CD4-positive, alpha-beta T cell treated with Interleukin-6 at 100 ng/mL for 8 hours (primary cell): ENCODE results near the gene CYP4A11.
"Not testable (repeated sequence)": the region's sequence is repeated elsewhere in the genome, so short reads cannot be mapped to it uniquely, and the experiment has no call there.

Source experiments
- DNase-seq: peaks from one replicate; pipeline ENCODE4 v3.0.0-alpha.2; 2020; ENCODE audit warnings: mixed read lengths, low spot score

The CYP4A11 gene

GRCh38 chr1:46927249-46927835, 13.9 kb downstream of the CYP4A11 start:
- DNase-seq: no peak

GRCh38 chr1:46910790-46911189, 30.5 kb downstream of the CYP4A11 start:
- DNase-seq: no peak

- no peak for DNase-seq
Observed at GRCh38 chr1:46903481-46903880, 37.8 kb downstream of the CYP4A11 start.

- no peak for DNase-seq
Observed at GRCh38 chr1:46900401-46900800, 40.9 kb downstream of the CYP4A11 start.

GRCh38 chr1:46881656-46882055, 59.6 kb downstream of the CYP4A11 start:
- not testable (repeated sequence) for DNase-seq
